Spleen (tissue), 7 donors: ENCODE results near the gene ARL17A.
"Not testable (repeated sequence)": the region's sequence is repeated elsewhere in the genome, so short reads cannot be mapped to it uniquely, and the experiment has no call there.

ENCODE experiments used
- POLR2A ChIP-seq, 3 donors: fragments of 450-650 bp; IDR thresholded peaks; one replicate each; pipeline ENCODE4 v1.5.1; 2017; ENCODE audit warnings: antibody characterized with exemption in 3 of 3, mild to moderate bottlenecking in 1 of 3
- POLR2AphosphoS5 ChIP-seq, 3 donors: sonication (generic); formaldehyde crosslinking; IDR thresholded peaks; one replicate each; pipeline ENCODE4 v1.5.1; 2017; ENCODE audit warnings: antibody characterized with exemption in 3 of 3
- TF ChIP-seq, protein P1 (sequence below), 11 experiments: fragments of 200-600 bp in 7 of 11; fragments of 450-650 bp in 4 of 11; sonication (generic) in 4 of 11; IDR thresholded peaks in 8 of 11; conservative IDR thresholded peaks in 3 of 11; 1 replicate in 7 of 11; 2 replicates in 4 of 11; pipeline versions ENCODE4 v1.4.0 to v1.8.0; 2016 to 2021; ENCODE audit warnings: antibody characterized with exemption in 11 of 11, inconsistent platforms in 4 of 11, mild to moderate bottlenecking in 1 of 11
- donor health status: DM: no; HTN: no; CAD: no; lungs with moderate emphysema.
- donor health status: DM: no; HTN: no; CAD: no.
- donor health status: DM: no; HTN: no; CAD: no.

DNA sequence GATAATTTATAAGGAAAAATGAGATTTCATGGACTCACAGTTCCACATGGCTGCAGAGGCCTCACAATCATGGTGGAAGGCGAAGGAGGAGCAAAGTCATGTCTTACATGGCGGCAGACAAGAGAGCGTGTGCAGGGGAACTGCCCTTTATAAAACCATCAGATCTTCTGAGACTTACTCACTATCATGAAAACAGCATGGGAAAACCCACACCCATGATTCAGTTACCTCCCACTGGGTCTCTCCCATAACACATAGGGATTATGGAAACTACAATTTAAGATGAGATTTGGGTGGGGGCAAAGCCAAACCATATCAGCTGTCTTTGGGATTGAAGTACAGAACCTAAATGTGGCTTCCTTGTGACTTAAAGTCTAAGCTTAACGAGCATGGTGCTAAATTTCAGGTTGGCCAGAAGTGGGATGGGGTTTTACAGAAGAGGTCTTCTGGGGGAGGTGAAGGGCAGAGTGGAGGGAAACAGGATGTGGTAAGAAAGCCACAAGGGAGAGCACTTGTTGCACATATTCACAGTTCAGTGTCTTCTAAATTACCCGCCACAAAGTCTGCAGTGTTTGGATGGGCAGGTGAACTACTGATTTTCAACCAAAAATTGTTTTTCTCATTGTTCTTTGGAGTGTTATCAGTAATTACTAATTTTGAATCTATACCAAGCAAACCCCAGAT, 49.4 kb upstream of the ARL17A start:
- TF ChIP-seq, protein P1, sequence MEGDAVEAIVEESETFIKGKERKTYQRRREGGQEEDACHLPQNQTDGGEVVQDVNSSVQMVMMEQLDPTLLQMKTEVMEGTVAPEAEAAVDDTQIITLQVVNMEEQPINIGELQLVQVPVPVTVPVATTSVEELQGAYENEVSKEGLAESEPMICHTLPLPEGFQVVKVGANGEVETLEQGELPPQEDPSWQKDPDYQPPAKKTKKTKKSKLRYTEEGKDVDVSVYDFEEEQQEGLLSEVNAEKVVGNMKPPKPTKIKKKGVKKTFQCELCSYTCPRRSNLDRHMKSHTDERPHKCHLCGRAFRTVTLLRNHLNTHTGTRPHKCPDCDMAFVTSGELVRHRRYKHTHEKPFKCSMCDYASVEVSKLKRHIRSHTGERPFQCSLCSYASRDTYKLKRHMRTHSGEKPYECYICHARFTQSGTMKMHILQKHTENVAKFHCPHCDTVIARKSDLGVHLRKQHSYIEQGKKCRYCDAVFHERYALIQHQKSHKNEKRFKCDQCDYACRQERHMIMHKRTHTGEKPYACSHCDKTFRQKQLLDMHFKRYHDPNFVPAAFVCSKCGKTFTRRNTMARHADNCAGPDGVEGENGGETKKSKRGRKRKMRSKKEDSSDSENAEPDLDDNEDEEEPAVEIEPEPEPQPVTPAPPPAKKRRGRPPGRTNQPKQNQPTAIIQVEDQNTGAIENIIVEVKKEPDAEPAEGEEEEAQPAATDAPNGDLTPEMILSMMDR (IDR thresholded peaks at IDR 0.05 in 8 of 11, conservative IDR thresholded peaks at IDR 0.05 in 3 of 11), result not testable (repeated sequence)
- not testable (repeated sequence) for TF ChIP-seq POLR2AphosphoS5, POLR2A (IDR thresholded peaks at IDR 0.05)
